Endothelial cell of umbilical vein (primary cell): Measurements from ENCODE around the gene KIAA1671. TPM values are rescaled to one million over a fixed set of nuclear protein-coding genes. Genes with fewer than 3 reads are reported as not detected.

Experiments
- BruUV-seq: library from RNA; stranded (reverse); fragments of 400-500 nt; replicated peaks from 2 replicates; lab custom pipeline; 2021; lab: Mats Ljungman, UMichigan
- CTCF ChIA-PET: fragments of 300-600, 350-600 bp; sonication (Branson Sonifier 250); formaldehyde crosslinking; loops from one replicate; lab custom pipeline; 2021; ENCODE audit warnings: antibody characterized with exemption, inconsistent platforms; lab: Charles Lee
- POLR2A ChIA-PET: fragments of 300-600, 350-600 bp; sonication (Branson Sonifier 250); formaldehyde crosslinking; loops from one replicate; lab custom pipeline; 2021; ENCODE audit warnings: antibody characterized with exemption, inconsistent platforms; lab: Charles Lee
- DNase-seq: peaks from one replicate; pipeline ENCODE4 v3.0.0-alpha.2; 2011; ENCODE audit warnings: low read depth, low spot score
- FAIRE-seq: peaks from 2 replicates; lab custom pipeline; 2011; peaks lifted over from hg19 to GRCh38; lab: Jason Lieb, UNC
- H2AFZ ChIP-seq: 2 replicates; pipeline ENCODE4 v1.6.0; 2012; ENCODE audit warnings: low read depth, low read length, control low read depth, inconsistent platforms
- H3K27ac ChIP-seq: 2 replicates; pipeline ENCODE4 v1.5.1; 2011; ENCODE audit warnings: low read depth, mild to moderate bottlenecking, control low read depth, low read length, moderate library complexity; ENCODE audit not compliant: insufficient read depth
- H3K27me3 ChIP-seq, 2 experiments: 2 replicates each; pipeline versions ENCODE4 v1.6.0 to v1.6.1; 2011; ENCODE audit warnings: low read length in 2 of 2, mixed read lengths in 1 of 2; ENCODE audit not compliant: control insufficient read depth in 2 of 2, insufficient read depth in 2 of 2
- H3K36me3 ChIP-seq, 2 experiments: 2 replicates in 1 of 2; 3 replicates in 1 of 2; pipeline ENCODE4 v1.5.1; 2011; ENCODE audit warnings: low read length in 2 of 2, mild to moderate bottlenecking in 1 of 2, moderate library complexity in 1 of 2; ENCODE audit not compliant: control insufficient read depth in 2 of 2, insufficient read depth in 2 of 2; ENCODE audit errors: extremely low read depth in 1 of 2
- H3K4me1 ChIP-seq: 3 replicates; pipeline ENCODE4 v1.5.1; 2011; ENCODE audit warnings: mild to moderate bottlenecking, low read length; ENCODE audit not compliant: control insufficient read depth, insufficient read depth; ENCODE audit errors: extremely low read depth
- H3K4me2 ChIP-seq: 2 replicates; pipeline ENCODE4 v1.6.1; 2011; ENCODE audit warnings: low read length, control low read depth, mixed read lengths; ENCODE audit not compliant: insufficient read depth
- H3K4me3 ChIP-seq, 3 experiments: fragments of 200-600 bp in 1 of 3; sonication (generic), shearing (Covaris generic) in 1 of 3; replicated peaks in 1 of 3; 2 replicates each; pipeline ENCODE4 v1.5.1; 2011 to 2016; ENCODE audit warnings: control low read depth in 3 of 3, low read length in 3 of 3, mild to moderate bottlenecking in 2 of 3, inconsistent platforms in 1 of 3, low read depth in 1 of 3, moderate library complexity in 1 of 3; ENCODE audit not compliant: insufficient read depth in 1 of 3
- H3K79me2 ChIP-seq: 2 replicates; pipeline ENCODE4 v1.6.0; 2012; ENCODE audit warnings: low read length, inconsistent platforms; ENCODE audit not compliant: control insufficient read depth, insufficient read depth
- H3K9ac ChIP-seq: replicated peaks from 2 replicates; pipeline ENCODE3; 2011; ENCODE audit warnings: low read length, control low read depth; ENCODE audit not compliant: insufficient read depth; ENCODE audit errors: extremely low read depth
- H3K9me1 ChIP-seq: replicated peaks from 3 replicates; pipeline ENCODE4 v1.6.0; 2011; ENCODE audit warnings: mild to moderate bottlenecking, low read length; ENCODE audit not compliant: control insufficient read depth, insufficient read depth; ENCODE audit errors: extremely low read depth
- H3K9me3 ChIP-seq: replicated peaks from 2 replicates; pipeline ENCODE4 v1.5.1; 2012; ENCODE audit warnings: low read length, inconsistent platforms; ENCODE audit not compliant: control insufficient read depth, insufficient read depth
- H4K20me1 ChIP-seq: replicated peaks from 2 replicates; pipeline ENCODE3; 2011; ENCODE audit warnings: mild to moderate bottlenecking, low read length; ENCODE audit not compliant: control insufficient read depth, insufficient read depth; ENCODE audit errors: extremely low read depth
- FOS ChIP-seq: IDR thresholded peaks from 2 replicates; pipeline ENCODE4 v1.6.1; 2011; ENCODE audit warnings: mild to moderate bottlenecking, low read length, moderate library complexity, borderline replicate concordance; ENCODE audit not compliant: insufficient read depth
- GATA2 ChIP-seq: IDR thresholded peaks from 2 replicates; pipeline ENCODE4 v1.7.0; 2011; ENCODE audit warnings: low read depth, mild to moderate bottlenecking, moderate library complexity, mixed read lengths, low read length; ENCODE audit not compliant: insufficient read length, insufficient read depth
- JUN ChIP-seq: IDR thresholded peaks from 2 replicates; pipeline ENCODE4 v1.6.1; 2011; ENCODE audit warnings: borderline replicate concordance, low read depth; ENCODE audit not compliant: insufficient read length, insufficient read depth
- POLR2AphosphoS5 ChIP-seq: IDR thresholded peaks from 2 replicates; pipeline ENCODE4 v1.6.1; 2012; ENCODE audit warnings: low read depth, mild to moderate bottlenecking, control low read depth, low read length, moderate library complexity; ENCODE audit not compliant: insufficient read depth
- dilution Hi-C: fragments of 300-500 bp; cut with MboI; formaldehyde crosslinking; loops from one replicate; pipeline ENCODE4 v1.15.0; 2019; ENCODE audit warnings: low sequenced_read_pairs; ENCODE audit not compliant: extremely low pct_ligation_motif_present
- intact Hi-C: fragments of 100-400 bp; cut with micrococcal nuclease; formaldehyde crosslinking; loops from one replicate; pipeline ENCODE4 v1.10.0; 2022
- polyA plus RNA-seq, 4 experiments: library from polyadenylated mRNA; depleted of rRNA in 3 of 4; stranded (reverse) in 3 of 4; unstranded in 1 of 4; fragments of >200 nt; gene quantifications; 2 replicates each; pipeline versions ENCODE4 v1.2.1 to v1.2.3, GENCODE V29; 2011 to 2012; ENCODE audit warnings: missing spikeins in 1 of 4
- total RNA-seq: library from RNA; stranded (reverse); gene quantifications from 2 replicates; pipeline ENCODE4 v1.2.3, GENCODE V29; 2021
- TF ChIP-seq, protein P1 (sequence below), 2 donors: IDR thresholded peaks; 1 replicate in 1 of 2; 2 replicates in 1 of 2; pipeline ENCODE4 v1.5.1; 2011; ENCODE audit warnings: low read length in 2 of 2, mild to moderate bottlenecking in 2 of 2, moderate library complexity in 2 of 2, control low read depth in 1 of 2, inconsistent platforms in 1 of 2, low read depth in 1 of 2; ENCODE audit not compliant: insufficient read depth in 1 of 2; ENCODE audit errors: extremely low read depth in 1 of 2
- TF ChIP-seq, protein P2 (sequence below): IDR thresholded peaks from 2 replicates; pipeline ENCODE4 v1.6.1; 2011; ENCODE audit not compliant: insufficient read depth, insufficient read length

The KIAA1671 gene
- total and polyA plus RNA-seq, 2 donors (not counting 3 experiments of a cell fraction or from before 2014, with no cell fraction given): 23.1 to 85.1 TPM

DNA sequence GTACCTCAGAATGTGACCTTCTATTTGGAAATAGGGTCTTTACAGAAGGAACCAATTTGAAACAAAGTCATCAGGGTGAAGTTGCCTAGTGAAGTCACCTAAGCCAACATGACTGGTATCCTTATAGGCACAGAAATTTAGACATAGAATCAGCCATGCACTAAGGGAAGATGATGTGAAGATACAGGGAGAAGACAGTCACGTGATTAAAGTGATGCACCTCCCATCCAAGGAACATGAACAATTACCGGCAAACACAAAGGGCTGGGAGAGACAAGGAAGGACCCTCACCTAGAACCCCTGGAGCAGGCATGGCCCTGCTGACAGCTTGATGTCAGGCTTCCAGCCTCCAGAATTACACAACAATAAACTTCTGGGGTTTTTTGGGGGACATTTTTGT is 263.7 kb downstream of the KIAA1671 start:
- FAIRE-seq (no peak), DNase-seq (no peak)
- no peak overlapping the region for H3K27ac ChIP-seq
- ChIA-PET CTCF (interaction anchor here (1.7 kb wide), 1 partner anchor 14 kb away, joined by 6 read pairs; no protein-coding TSS in a partner anchor), POLR2A (no interaction called here)
- BruUV-seq: no TSS peak
- no peak overlapping the region for H3K9ac ChIP-seq
- H3K4me3 ChIP-seq: no peak overlapping the region
- no peak overlapping the region for H2AFZ ChIP-seq
- H3K4me2 ChIP-seq: no peak overlapping the region
- no peaks in the 10 kb centered on the region for H3K36me3 ChIP-seq
- intact Hi-C loops (no loop called here), dilution Hi-C loops (no loop called here)
- H3K9me3 ChIP-seq: no peaks in the 10 kb centered on the region
- no peaks in the 10 kb centered on the region for H4K20me1 ChIP-seq
- no peaks in the 10 kb centered on the region for H3K4me1 ChIP-seq
- H3K27me3 ChIP-seq: peaks cover 0 to 8% of the 10 kb centered on the region in 2 experiments
- H3K79me2 ChIP-seq: no peaks in the 10 kb centered on the region
- no peaks in the 10 kb centered on the region for H3K9me1 ChIP-seq
- TF ChIP-seq FOS: no peak
- TF ChIP-seq POLR2AphosphoS5: no peak
- TF ChIP-seq JUN: no peak
- TF ChIP-seq GATA2: no peak
- TF ChIP-seq, protein P1, sequence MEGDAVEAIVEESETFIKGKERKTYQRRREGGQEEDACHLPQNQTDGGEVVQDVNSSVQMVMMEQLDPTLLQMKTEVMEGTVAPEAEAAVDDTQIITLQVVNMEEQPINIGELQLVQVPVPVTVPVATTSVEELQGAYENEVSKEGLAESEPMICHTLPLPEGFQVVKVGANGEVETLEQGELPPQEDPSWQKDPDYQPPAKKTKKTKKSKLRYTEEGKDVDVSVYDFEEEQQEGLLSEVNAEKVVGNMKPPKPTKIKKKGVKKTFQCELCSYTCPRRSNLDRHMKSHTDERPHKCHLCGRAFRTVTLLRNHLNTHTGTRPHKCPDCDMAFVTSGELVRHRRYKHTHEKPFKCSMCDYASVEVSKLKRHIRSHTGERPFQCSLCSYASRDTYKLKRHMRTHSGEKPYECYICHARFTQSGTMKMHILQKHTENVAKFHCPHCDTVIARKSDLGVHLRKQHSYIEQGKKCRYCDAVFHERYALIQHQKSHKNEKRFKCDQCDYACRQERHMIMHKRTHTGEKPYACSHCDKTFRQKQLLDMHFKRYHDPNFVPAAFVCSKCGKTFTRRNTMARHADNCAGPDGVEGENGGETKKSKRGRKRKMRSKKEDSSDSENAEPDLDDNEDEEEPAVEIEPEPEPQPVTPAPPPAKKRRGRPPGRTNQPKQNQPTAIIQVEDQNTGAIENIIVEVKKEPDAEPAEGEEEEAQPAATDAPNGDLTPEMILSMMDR (IDR thresholded peaks at IDR 0.05; ENCODE audit: extremely low read depth in 1 of 2, insufficient read depth in 1 of 2, low read depth in 1 of 2, low read length in 2 of 2): no peak

DNA sequence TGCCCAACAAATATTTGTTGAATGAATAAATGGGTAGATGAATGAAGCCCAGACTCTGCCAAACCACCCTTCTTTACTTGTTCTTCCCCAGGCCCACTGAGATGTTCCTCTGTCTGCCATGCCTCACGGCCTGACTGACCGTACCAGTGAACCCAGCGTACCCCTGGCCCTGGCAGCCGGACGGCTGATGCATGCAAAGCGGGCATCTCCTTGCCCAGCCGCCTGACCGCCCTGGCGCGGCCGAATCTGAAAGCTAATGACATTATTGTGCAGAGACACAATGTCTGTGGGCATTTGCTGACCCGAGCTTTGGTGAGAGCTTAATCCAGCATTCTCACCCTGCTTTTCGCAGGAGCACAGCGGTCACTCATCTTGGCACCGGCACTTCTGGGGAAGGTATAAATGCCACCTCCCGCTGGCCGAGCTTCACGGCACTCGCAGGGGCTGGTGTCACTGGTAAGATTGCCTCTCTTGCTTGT is 266.7 kb downstream of the KIAA1671 start, which contains the start of gene CRYBB2:
TSS of gene CRYBB2 (plus strand) at position 429 of the 479 bp plus-strand sequence. CDS start 1,791 bp downstream, outside the sequence.
- intact Hi-C loops: no loop called here
- TF ChIP-seq, protein P1 (IDR thresholded peaks at IDR 0.05; ENCODE audit: extremely low read depth in 1 of 2, insufficient read depth in 1 of 2, low read depth in 1 of 2, low read length in 2 of 2): no peak
- TF ChIP-seq JUN (no peak), FOS (no peak), POLR2AphosphoS5 (no peak)
- TF ChIP-seq, protein P2, sequence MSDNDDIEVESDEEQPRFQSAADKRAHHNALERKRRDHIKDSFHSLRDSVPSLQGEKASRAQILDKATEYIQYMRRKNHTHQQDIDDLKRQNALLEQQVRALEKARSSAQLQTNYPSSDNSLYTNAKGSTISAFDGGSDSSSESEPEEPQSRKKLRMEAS: no peak
- dilution Hi-C loops: no loop called here
- H2AFZ ChIP-seq: no peak within 1 kb of the TSS
- POLR2A ChIA-PET: no interaction called here
- H3K4me2 ChIP-seq: no peak within 1 kb of the TSS
- H3K4me1 ChIP-seq: no peaks in the 10 kb centered on the region
- BruUV-seq: no TSS peak
- peaks cover 0 to 8% of the 10 kb centered on the region in 2 experiments for H3K27me3 ChIP-seq
- no peak for DNase-seq
- CTCF ChIA-PET: interaction anchor here (1.6 kb wide), 1 partner anchor 17 kb away, joined by 5 read pairs; no protein-coding TSS in a partner anchor
- H3K27ac ChIP-seq: no peak within 1 kb of the TSS
- no peaks in the 10 kb centered on the region for H3K79me2 ChIP-seq
- no peaks in the 10 kb centered on the region for H3K9me3 ChIP-seq
- H3K9me1 ChIP-seq: no peaks in the 10 kb centered on the region
- H3K36me3 ChIP-seq: no peaks in the 10 kb centered on the region
- no peak within 1 kb of the TSS for H3K4me3 ChIP-seq
- no peak for FAIRE-seq
- H4K20me1 ChIP-seq: no peaks in the 10 kb centered on the region
- no peak within 1 kb of the TSS for H3K9ac ChIP-seq
